A549 (cell line): ENCODE results near the gene MAPK11. TPM values are rescaled to one million over a fixed set of nuclear protein-coding genes. Genes with fewer than 3 reads are reported as not detected.

Experiments used
- ATAC-seq, 2 experiments: fragments of 200-7000 bp in 1 of 2; fragments of >200 bp in 1 of 2; cut with Nextera tagmentation in 1 of 2; cut with Tn5 transposase in 1 of 2; 3 replicates each; pipeline versions ENCODE4 v1.8.0 to v1.9.1; 2018 to 2020; ENCODE audit warnings: mild to moderate bottlenecking in 1 of 2, moderate library complexity in 1 of 2
- CTCF ChIA-PET: fragments of 300-600 bp; sonication (Branson Sonifier 250); formaldehyde crosslinking; extraction: SDS; loops from one replicate; lab custom pipeline; 2021; ENCODE audit warnings: antibody characterized with exemption, inconsistent platforms; lab: Yijun Ruan, JAX
- POLR2A ChIA-PET: fragments of 350-600 bp; formaldehyde crosslinking; extraction: SDS; loops from one replicate; lab custom pipeline; 2021; ENCODE audit warnings: antibody characterized with exemption, inconsistent platforms; lab: Yijun Ruan, JAX
- DNase-seq, 2 experiments: peaks; one replicate each; pipeline versions ENCODE4 v3.0.0 to v3.0.0-alpha.2; 2011 to 2016; ENCODE audit warnings: low read depth in 1 of 2, low spot score in 1 of 2
- FAIRE-seq: peaks from 2 replicates; lab custom pipeline; 2011; peaks lifted over from hg19 to GRCh38; lab: Jason Lieb, UNC
- H3K27ac ChIP-seq, 2 experiments: fragments of >200 bp; sonication (Bioruptor Twin); formaldehyde crosslinking; 3 replicates each; pipeline ENCODE4 v1.5.1; 2016 to 2017
- H3K4me1 ChIP-seq: fragments of >200 bp; sonication (Bioruptor Twin); formaldehyde crosslinking; 3 replicates; pipeline ENCODE4 v1.6.1; 2016
- H3K4me2 ChIP-seq: fragments of >200 bp; sonication (Bioruptor Twin); formaldehyde crosslinking; 3 replicates; pipeline ENCODE4 v1.6.1; 2016
- H3K4me3 ChIP-seq: fragments of >200 bp; sonication (Bioruptor Twin); formaldehyde crosslinking; 3 replicates; pipeline ENCODE4 v1.5.1; 2016
- H3K9me3 ChIP-seq: fragments of >200 bp; sonication (Bioruptor Twin); formaldehyde crosslinking; 3 replicates; pipeline ENCODE4 v1.6.1; 2016
- CBX8 ChIP-seq: fragments of 200-600 bp; sonication (generic); IDR thresholded peaks from 2 replicates; pipeline ENCODE4 v1.6.1; 2016
- CHD2 ChIP-seq: fragments of 150-350 bp; IDR thresholded peaks from 2 replicates; pipeline ENCODE4 v1.6.1; 2014; ENCODE audit warnings: low read length; ENCODE audit not compliant: partially characterized antibody
- CTCF ChIP-seq: fragments of >200 bp; sonication (Bioruptor Twin); formaldehyde crosslinking; IDR thresholded peaks from 3 replicates; pipeline ENCODE4 v1.5.1; 2016
- ELK1 ChIP-seq: fragments of 150-350 bp; IDR thresholded peaks from 2 replicates; pipeline ENCODE4 v1.6.1; 2014; ENCODE audit warnings: low read depth, mild to moderate bottlenecking, low read length
- FOSL2 ChIP-seq, 2 experiments: fragments of 450-650 bp in 1 of 2; fragments of >200 bp in 1 of 2; sonication (Bioruptor Twin) in 1 of 2; formaldehyde crosslinking; IDR thresholded peaks; 2 replicates each; pipeline versions ENCODE4 v1.5.0 to v1.6.1; 2016 to 2020; ENCODE audit warnings: mild to moderate bottlenecking in 1 of 2, moderate library complexity in 1 of 2
- GATA3 ChIP-seq: IDR thresholded peaks from 2 replicates; pipeline ENCODE4 v1.6.1; 2012; ENCODE audit warnings: borderline replicate concordance
- HOXB13 ChIP-seq: fragments of 250-450 bp; sonication (Bioruptor Pico); IDR thresholded peaks from 2 replicates; pipeline ENCODE4 v1.5.0; 2020; ENCODE audit warnings: low read depth, mild to moderate bottlenecking, moderate library complexity
- KDM1A ChIP-seq: fragments of 200-600 bp; sonication (generic); IDR thresholded peaks from 2 replicates; pipeline ENCODE4 v1.6.1; 2016; ENCODE audit warnings: low read depth, mild to moderate bottlenecking
- MAX ChIP-seq: IDR thresholded peaks from 2 replicates; pipeline ENCODE4 v1.6.1; 2012
- POLR2A ChIP-seq: IDR thresholded peaks from 2 replicates; pipeline ENCODE4 v1.6.1; 2012; ENCODE audit warnings: mild to moderate bottlenecking, low read length
- RAD21 ChIP-seq, 2 experiments: fragments of >200 bp in 1 of 2; sonication (Bioruptor Twin) in 1 of 2; formaldehyde crosslinking in 1 of 2; IDR thresholded peaks in 1 of 2; conservative IDR thresholded peaks in 1 of 2; 2 replicates in 1 of 2; 3 replicates in 1 of 2; pipeline ENCODE4 v1.6.1; 2012 to 2018; ENCODE audit warnings: inconsistent platforms in 1 of 2
- ZC3H11A ChIP-seq: fragments of 450-650 bp; IDR thresholded peaks from 2 replicates; pipeline ENCODE4 v1.6.1; 2014; ENCODE audit warnings: antibody characterized with exemption, mild to moderate bottlenecking
- WGBS: methylation state at CpG from one replicate; pipeline ENCODE4 v1.1.6; 2017; ENCODE audit errors: missing lambda C conversion rate; 5-methylcytosine and 5-hydroxymethylcytosine counted together
- polyA plus RNA-seq, 4 experiments: library from polyadenylated mRNA; depleted of rRNA in 3 of 4; stranded (reverse); fragments of >200 nt; fragmentation: RNase III in 1 of 4; extraction: RNeasy Plus Mini Kit Qiagen cat#74134 plus additional on column Dnase treatment in 1 of 4; gene quantifications; 2 replicates in 3 of 4; 3 replicates in 1 of 4; pipeline ENCODE4 v1.2.3, GENCODE V29; 2011 to 2017

Gene MAPK11
- polyA plus RNA-seq, 2 of the 4 experiments (the other 2 are of a cell fraction) = 1.6 to 5.5 TPM

- POLR2A ChIA-PET = interaction anchor here (1.4 to 2.3 kb wide), 3 partner anchors 9 to 23 kb away, joined by 3 to 11 read pairs (median 7); no protein-coding TSS in a partner anchor
- WGBS = 100% methylated on average over 1 of the region's 14 CpGs
- peak; percentile 15 to 39; a peak in 4 of 6 replicates for ATAC-seq
- TF ChIP-seq GATA3 = no peak
- 0 out of 2 replicates have a peak, but pooled peaks have one; percentile 35 for TF ChIP-seq KDM1A
- Histone ChIP-seq H3K9me3 (no peaks in the 10 kb centered on the region), H3K4me1 (peaks cover 64% of the 10 kb centered on the region), H3K27ac (peak overlapping the region; percentile 98 to 100), H3K4me2 (peak overlapping the region; percentile 96), H3K4me3 (peak overlapping the region; percentile 100)
- CTCF ChIA-PET = interaction anchor here (1.1 to 5.7 kb wide), 9 partner anchors 8 to 202 kb away, joined by 3 to 57 read pairs (median 5); partner anchors contain the start of genes DENND6B and LMF2
- no peak for DNase-seq
- no peak for FAIRE-seq
These were observed 35.3 kb upstream of the MAPK11 start for GRCh38 chr22:50305393-50305922.

- WGBS = 4% methylated on average over 7 of the region's 22 CpGs
- Histone ChIP-seq H3K4me2 (peak overlapping the region; percentile 96), H3K4me3 (peak overlapping the region; percentile 100)
- TF ChIP-seq CTCF = no peak
- TF ChIP-seq POLR2A = no peak
- no peak for TF ChIP-seq RAD21 (conservative IDR thresholded peaks at IDR 0.05 in 1 of 2, IDR thresholded peaks at IDR 0.05 in 1 of 2)
- TF ChIP-seq CBX8 = no peak
- TF ChIP-seq MAX = peak; percentile 57
- TF ChIP-seq CHD2 = no peak
- no peak for TF ChIP-seq ELK1
- 0 out of 2 replicates have a peak, but pooled peaks have one; percentile 31 for TF ChIP-seq HOXB13 (CRISPR knock-in tag)
- TF ChIP-seq, all 56 proteins: peak for 2
- Histone ChIP-seq H3K27ac (peak overlapping the region; percentile 98 to 100), H3K4me1 (peaks cover 71% of the 10 kb centered on the region), H3K9me3 (no peaks in the 10 kb centered on the region)
- ChIA-PET POLR2A (interaction anchor here (2.1 to 2.3 kb wide), 2 partner anchors 11 to 22 kb away, joined by 7 to 11 read pairs; no protein-coding TSS in a partner anchor), CTCF (interaction anchor here (1.1 to 5.7 kb wide), 7 partner anchors 10 to 62 kb away, joined by 3 to 57 read pairs (median 7); partner anchors contain the start of gene DENND6B)
- ATAC-seq (peak in 1 of 2 experiments; percentile 10; a peak in 3 of 6 replicates), FAIRE-seq (no peak), DNase-seq (peak in 1 of 2 experiments; percentile 45)
These were observed 34.6 kb upstream of the MAPK11 start for GRCh38 chr22:50304528-50305392.

GRCh38 chr22:50303848-50304527 is 33.8 kb upstream of the MAPK11 start:
- WGBS = 20% methylated on average over 1 of the region's 11 CpGs
- ATAC-seq = peak; percentile 5 to 49; a peak in 3 of 6 replicates
- Histone ChIP-seq H3K4me2 (peak overlapping the region; percentile 96), H3K9me3 (no peaks in the 10 kb centered on the region), H3K4me1 (peaks cover 75% of the 10 kb centered on the region), H3K4me3 (peak overlapping the region; percentile 100), H3K27ac (peak overlapping the region; percentile 98 to 100)
- POLR2A ChIA-PET = interaction anchor here (2.3 kb wide), 1 partner anchor 10 kb away, joined by 11 read pairs; no protein-coding TSS in a partner anchor
- CTCF ChIA-PET = interaction anchor here (0.7 to 5.7 kb wide), 8 partner anchors 10 to 61 kb away, joined by 3 to 57 read pairs (median 5); partner anchors contain the start of gene DENND6B
- no peak for FAIRE-seq
- DNase-seq = peak in 1 of 2 experiments; percentile 58
- no peak for TF ChIP-seq FOSL2 (IDR thresholded peaks at IDR 0.05)
- TF ChIP-seq FOSL2 (CRISPR knock-in tag; IDR thresholded peaks at IDR 0.05) = 0 out of 2 replicates have a peak, but pooled peaks have one; percentile 6
- no peak for TF ChIP-seq ZC3H11A
- TF ChIP-seq, all 56 proteins: peak for 1
